Measurements from ENCODE around the gene RTTN. TPM values are rescaled to one million over a fixed set of nuclear protein-coding genes. Genes with fewer than 3 reads are reported as not detected.
"Not testable (repeated sequence)": the region's sequence is repeated elsewhere in the genome, so short reads cannot be mapped to it uniquely, and the experiment has no call there.

Gene RTTN
- total RNA-seq, 2 experiments from 2014 or later, result 24.2 to 28.6 TPM

DNA sequence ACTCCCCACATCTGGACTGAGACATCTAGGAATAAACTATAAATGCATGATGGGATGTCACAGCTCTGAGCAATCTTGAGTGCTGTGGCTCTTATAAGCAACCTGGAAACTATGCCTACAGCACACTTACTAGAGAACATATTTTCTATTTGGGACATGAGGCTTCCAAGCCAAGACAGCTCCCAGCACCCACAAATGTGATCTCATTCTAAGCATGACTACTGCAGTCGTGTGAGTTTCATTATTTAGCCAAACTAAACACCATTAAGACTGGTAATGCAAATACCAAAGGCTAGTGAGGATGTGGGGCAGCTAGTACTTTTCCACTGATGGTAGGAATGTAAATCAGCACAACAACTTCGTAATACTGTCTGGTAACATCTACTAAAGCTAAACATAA, 72.5 kb downstream of the RTTN start:
- peaks cover 24% of the 10 kb centered on the region for H3K36me3 Mint-ChIP-seq (ENCODE audit: low read depth)
- CTCF ChIA-PET, result interaction anchor here (1.3 kb wide), 1 partner anchor 10 kb away, joined by 3 read pairs; no protein-coding TSS in a partner anchor
- H3K27ac Mint-ChIP-seq, result no peak overlapping the region
- no peaks in the 10 kb centered on the region for H3K9me3 Mint-ChIP-seq
- no peaks in the 10 kb centered on the region for H3K27me3 Mint-ChIP-seq
- peaks cover 2% of the 10 kb centered on the region for H3K4me1 Mint-ChIP-seq
- no peak overlapping the region for H3K4me3 Mint-ChIP-seq
- POLR2A ChIA-PET, result no interaction called here
- no peak for DNase-seq

GRCh38 chr18:70128271-70128670, 77.2 kb downstream of the RTTN start:
- Mint-ChIP-seq H3K4me3 (no peak overlapping the region), H3K4me1 (peaks cover 2% of the 10 kb centered on the region), H3K36me3 (ENCODE audit: low read depth) (peaks cover 27% of the 10 kb centered on the region), H3K27me3 (no peaks in the 10 kb centered on the region), H3K9me3 (no peaks in the 10 kb centered on the region), H3K27ac (no peak overlapping the region)
- DNase-seq, result no peak
- ChIA-PET POLR2A (no interaction called here), CTCF (no interaction called here)

DNA sequence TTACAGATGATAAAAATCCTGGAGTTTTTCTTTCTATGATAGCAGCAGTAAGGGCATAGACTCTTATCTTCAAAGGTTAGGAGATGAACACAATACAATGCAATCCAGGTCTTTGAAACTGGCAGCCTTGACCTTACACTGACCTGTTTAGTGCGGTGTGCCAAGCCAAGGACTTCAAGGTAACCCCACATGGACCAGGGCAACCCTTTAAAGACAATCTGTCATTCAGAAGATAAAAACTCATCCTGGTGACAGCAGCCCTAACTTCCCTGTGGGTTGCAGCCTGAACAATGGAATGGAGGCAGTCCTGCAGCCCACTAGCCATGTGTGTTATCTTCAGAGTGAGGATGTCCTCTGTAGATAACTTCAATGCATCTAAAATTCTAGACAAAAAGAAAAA, 78.1 kb downstream of the RTTN start:
- POLR2A ChIA-PET, result no interaction called here
- H3K27me3 Mint-ChIP-seq, result no peaks in the 10 kb centered on the region
- peaks cover 24% of the 10 kb centered on the region for H3K36me3 Mint-ChIP-seq (ENCODE audit: low read depth)
- H3K4me3 Mint-ChIP-seq, result no peak overlapping the region
- H3K9me3 Mint-ChIP-seq, result no peaks in the 10 kb centered on the region
- no peak overlapping the region for H3K27ac Mint-ChIP-seq
- H3K4me1 Mint-ChIP-seq, result peaks cover 2% of the 10 kb centered on the region
- CTCF ChIA-PET, result no interaction called here
- DNase-seq, result no peak

DNA sequence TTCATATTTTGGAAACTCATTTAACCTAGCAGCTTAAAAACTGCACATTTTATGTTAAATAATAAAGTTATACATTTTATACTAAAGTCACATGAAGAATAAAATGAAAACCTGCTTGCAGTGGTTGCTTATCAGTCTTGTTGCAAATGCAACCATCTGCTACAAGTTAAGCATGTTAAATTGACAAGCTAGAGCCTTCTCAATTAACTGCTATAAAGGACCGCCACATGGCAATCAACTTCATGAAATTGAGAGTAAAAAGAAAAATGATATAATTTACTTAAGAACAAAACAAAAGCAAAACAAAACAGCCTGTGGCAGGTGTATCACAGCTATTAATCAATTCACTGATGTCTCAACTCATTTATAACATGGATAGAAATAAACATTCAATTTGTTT, 78.7 kb downstream of the RTTN start:
- POLR2A ChIA-PET, result no interaction called here
- no peaks in the 10 kb centered on the region for H3K9me3 Mint-ChIP-seq
- H3K4me1 Mint-ChIP-seq, result peaks cover 2% of the 10 kb centered on the region
- H3K27me3 Mint-ChIP-seq, result no peaks in the 10 kb centered on the region
- peaks cover 26% of the 10 kb centered on the region for H3K36me3 Mint-ChIP-seq (ENCODE audit: low read depth)
- CTCF ChIA-PET, result no interaction called here
- no peak overlapping the region for H3K4me3 Mint-ChIP-seq
- DNase-seq, result no peak
- H3K27ac Mint-ChIP-seq, result no peak overlapping the region

GRCh38 chr18:70124139-70124538, 81.3 kb downstream of the RTTN start:
- H3K9me3 Mint-ChIP-seq, result no peaks in the 10 kb centered on the region
- POLR2A ChIA-PET, result no interaction called here
- no peaks in the 10 kb centered on the region for H3K27me3 Mint-ChIP-seq
- H3K4me1 Mint-ChIP-seq, result no peaks in the 10 kb centered on the region
- peaks cover 27% of the 10 kb centered on the region for H3K36me3 Mint-ChIP-seq (ENCODE audit: low read depth)
- H3K4me3 Mint-ChIP-seq, result no peak overlapping the region
- CTCF ChIA-PET, result interaction anchor here (0.8 to 1.0 kb wide), 2 partner anchors 8 to 12 kb away, joined by 3 read pairs; no protein-coding TSS in a partner anchor
- H3K27ac Mint-ChIP-seq, result no peak overlapping the region
- DNase-seq, result no peak

DNA sequence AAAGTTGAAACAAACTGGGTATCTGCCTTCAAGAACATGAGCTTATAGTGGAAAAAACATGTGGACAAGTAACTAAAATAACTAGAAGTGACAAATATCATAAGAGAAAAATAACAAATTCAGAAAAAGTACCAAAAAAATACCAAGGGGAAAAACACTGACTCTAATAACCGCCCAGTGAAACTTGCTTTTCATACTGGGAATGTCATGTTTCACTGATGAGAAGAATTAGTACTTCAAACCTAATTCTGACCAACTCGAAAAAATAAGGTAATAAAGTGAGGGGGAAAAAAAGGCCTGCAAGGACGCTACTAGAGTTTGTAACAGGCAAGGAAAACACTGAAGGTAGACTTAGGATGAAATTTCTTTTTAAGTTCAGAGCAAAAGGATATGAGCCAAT, 83.6 kb downstream of the RTTN start:
- CTCF ChIA-PET, result no interaction called here
- Mint-ChIP-seq H3K27ac (no peak overlapping the region), H3K27me3 (no peaks in the 10 kb centered on the region), H3K4me3 (no peak overlapping the region), H3K4me1 (no peaks in the 10 kb centered on the region), H3K36me3 (ENCODE audit: low read depth) (peaks cover 32% of the 10 kb centered on the region), H3K9me3 (no peaks in the 10 kb centered on the region)
- POLR2A ChIA-PET, result no interaction called here
- DNase-seq, result no peak

DNA sequence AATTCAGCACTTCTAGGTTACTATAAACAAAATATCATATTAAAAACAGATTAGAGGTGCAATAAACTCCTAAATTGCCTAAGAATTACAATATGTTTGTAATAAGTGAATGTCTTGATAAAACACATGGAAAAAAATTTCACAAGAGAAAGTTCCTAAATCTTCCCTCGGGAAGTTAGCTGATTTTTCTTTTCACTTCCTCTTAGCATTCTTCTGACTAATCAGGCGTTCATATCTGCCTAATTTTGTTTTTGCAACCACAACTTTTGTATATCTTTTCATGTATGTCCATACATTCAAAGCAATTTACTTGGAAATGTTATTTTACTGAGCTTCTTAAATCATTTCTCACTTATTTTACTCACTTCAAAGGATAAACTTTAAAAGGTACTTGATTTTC, 88.5 kb downstream of the RTTN start:
- ChIA-PET POLR2A (no interaction called here), CTCF (interaction anchor here (1.1 kb wide), 1 partner anchor 326 kb away, joined by 3 read pairs; no protein-coding TSS in a partner anchor)
- H3K27me3 Mint-ChIP-seq, result no peaks in the 10 kb centered on the region
- DNase-seq, result no peak
- no peak overlapping the region for H3K4me3 Mint-ChIP-seq
- peaks cover 32% of the 10 kb centered on the region for H3K36me3 Mint-ChIP-seq (ENCODE audit: low read depth)
- no peaks in the 10 kb centered on the region for H3K9me3 Mint-ChIP-seq
- no peaks in the 10 kb centered on the region for H3K4me1 Mint-ChIP-seq
- no peak overlapping the region for H3K27ac Mint-ChIP-seq

DNA sequence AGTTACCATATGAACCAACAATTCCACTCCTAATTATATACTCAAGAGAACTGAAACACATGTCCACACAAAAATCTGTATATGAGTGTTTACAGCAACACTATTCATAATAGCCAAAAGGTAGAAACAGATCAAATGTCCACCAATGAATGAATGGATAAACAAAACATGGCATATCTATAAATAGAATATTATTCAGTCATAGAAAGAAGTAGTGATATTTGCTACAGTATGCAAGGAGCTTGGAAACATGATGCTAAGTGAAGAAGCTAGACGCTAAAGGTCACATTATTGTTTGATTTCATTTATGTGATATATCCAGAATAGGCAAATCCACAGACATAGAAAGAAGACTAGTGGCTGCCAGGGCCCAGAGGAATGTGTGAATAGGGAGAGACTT, 92.0 kb downstream of the RTTN start:
- Mint-ChIP-seq H3K4me1 (no peaks in the 10 kb centered on the region), H3K27me3 (no peaks in the 10 kb centered on the region), H3K4me3 (no peak overlapping the region), H3K36me3 (ENCODE audit: low read depth) (peaks cover 25% of the 10 kb centered on the region), H3K9me3 (no peaks in the 10 kb centered on the region), H3K27ac (no peak overlapping the region)
- ChIA-PET CTCF (no interaction called here), POLR2A (no interaction called here)
- DNase-seq, result no peak

GRCh38 chr18:70110678-70111077, 94.8 kb downstream of the RTTN start:
- DNase-seq, result no peak
- Mint-ChIP-seq H3K9me3 (no peaks in the 10 kb centered on the region), H3K36me3 (ENCODE audit: low read depth) (peaks cover 32% of the 10 kb centered on the region), H3K27me3 (no peaks in the 10 kb centered on the region), H3K4me1 (no peaks in the 10 kb centered on the region), H3K4me3 (no peak overlapping the region), H3K27ac (no peak overlapping the region)
- ChIA-PET POLR2A (no interaction called here), CTCF (no interaction called here)

GRCh38 chr18:70107091-70107490, 98.4 kb downstream of the RTTN start:
- H3K27me3 Mint-ChIP-seq, result no peaks in the 10 kb centered on the region
- peaks cover 57% of the 10 kb centered on the region for H3K36me3 Mint-ChIP-seq (ENCODE audit: low read depth)
- no peaks in the 10 kb centered on the region for H3K4me1 Mint-ChIP-seq
- H3K27ac Mint-ChIP-seq, result no peak overlapping the region
- no peak for DNase-seq
- peaks cover 4% of the 10 kb centered on the region for H3K9me3 Mint-ChIP-seq
- ChIA-PET CTCF (no interaction called here), POLR2A (no interaction called here)
- no peak overlapping the region for H3K4me3 Mint-ChIP-seq

DNA sequence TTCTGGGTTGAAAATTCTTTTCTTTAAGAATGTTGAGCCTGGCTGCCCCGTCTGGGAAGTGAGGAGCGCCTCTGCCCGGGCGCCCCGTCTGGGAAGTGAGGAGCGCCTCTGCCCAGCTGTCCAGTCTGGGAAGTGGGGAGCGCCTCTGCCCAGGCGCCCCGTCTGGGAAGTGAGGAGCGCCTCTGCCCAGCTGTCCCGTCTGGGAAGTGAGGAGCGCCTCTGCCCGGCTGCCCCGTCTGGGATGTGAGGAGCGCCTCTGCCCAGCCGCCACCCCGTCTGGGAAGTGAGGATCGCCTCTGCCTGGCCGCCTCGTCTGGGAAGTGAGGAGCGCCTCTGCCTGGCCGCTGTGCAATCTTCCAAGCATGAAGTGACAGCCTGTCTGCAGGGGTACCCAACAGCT, 102.6 kb downstream of the RTTN start:
- Mint-ChIP-seq H3K36me3 (ENCODE audit: low read depth) (peaks cover 62% of the 10 kb centered on the region), H3K9me3 (peaks cover 15% of the 10 kb centered on the region)
- H3K4me3 Mint-ChIP-seq, H3K27me3 Mint-ChIP-seq, POLR2A ChIA-PET, DNase-seq, H3K27ac Mint-ChIP-seq, CTCF ChIA-PET, H3K4me1 Mint-ChIP-seq: not testable (repeated sequence)

- Mint-ChIP-seq H3K27me3 (no peaks in the 10 kb centered on the region), H3K9me3 (peaks cover 2% of the 10 kb centered on the region), H3K36me3 (ENCODE audit: low read depth) (peaks cover 12% of the 10 kb centered on the region), H3K4me1 (no peaks in the 10 kb centered on the region), H3K4me3 (no peak overlapping the region), H3K27ac (no peak overlapping the region)
- ChIA-PET CTCF (no interaction called here), POLR2A (no interaction called here)
- DNase-seq, result no peak
Measured at GRCh38 chr18:70089858-70090257, 115.6 kb downstream of the RTTN start.

DNA sequence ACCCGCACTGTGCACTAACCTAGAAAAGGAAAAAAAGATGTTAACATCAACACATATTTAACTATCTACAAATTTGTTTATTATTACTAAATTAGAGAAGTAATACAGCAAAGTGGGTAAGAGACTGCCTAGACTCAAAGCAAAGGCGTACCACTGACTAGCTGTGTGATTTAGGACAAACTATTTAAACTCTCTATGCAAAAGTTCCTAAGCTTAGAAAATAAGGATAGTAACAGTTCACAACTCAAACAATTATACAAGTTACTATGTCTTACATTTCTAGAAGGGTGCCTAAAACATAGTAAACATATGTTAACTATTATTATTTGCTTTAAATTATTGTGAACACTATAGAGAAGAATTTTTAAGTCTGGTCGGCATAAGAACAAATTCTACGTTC, 119.4 kb downstream of the RTTN start:
- Mint-ChIP-seq H3K27me3 (no peaks in the 10 kb centered on the region), H3K4me1 (no peaks in the 10 kb centered on the region), H3K9me3 (no peaks in the 10 kb centered on the region), H3K27ac (no peak overlapping the region), H3K4me3 (no peak overlapping the region), H3K36me3 (ENCODE audit: low read depth) (peaks cover 9% of the 10 kb centered on the region)
- no peak for DNase-seq
- ChIA-PET CTCF (no interaction called here), POLR2A (no interaction called here)

DNA sequence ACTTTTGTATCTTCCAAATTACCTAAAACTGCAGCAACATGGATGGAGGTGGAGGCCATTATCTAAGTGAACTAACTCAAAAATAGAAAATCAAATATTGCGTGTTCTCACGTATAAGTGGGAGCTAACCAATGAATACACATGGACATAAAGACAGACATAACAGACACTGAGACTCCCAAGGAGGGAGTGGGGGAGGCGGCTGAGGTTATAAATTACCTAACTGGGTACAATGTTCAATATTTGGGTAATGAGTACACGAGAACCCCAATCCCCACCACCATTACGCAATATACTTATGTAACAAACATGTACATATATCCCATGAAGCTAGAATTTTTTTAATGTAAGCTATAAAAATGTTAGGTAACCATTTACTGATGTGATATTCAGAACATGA, 119.8 kb downstream of the RTTN start:
- Mint-ChIP-seq H3K36me3 (ENCODE audit: low read depth) (peaks cover 7% of the 10 kb centered on the region), H3K9me3 (no peaks in the 10 kb centered on the region), H3K4me3 (no peak overlapping the region), H3K27ac (no peak overlapping the region), H3K27me3 (no peaks in the 10 kb centered on the region), H3K4me1 (no peaks in the 10 kb centered on the region)
- DNase-seq, result no peak
- ChIA-PET CTCF (no interaction called here), POLR2A (no interaction called here)

DNA sequence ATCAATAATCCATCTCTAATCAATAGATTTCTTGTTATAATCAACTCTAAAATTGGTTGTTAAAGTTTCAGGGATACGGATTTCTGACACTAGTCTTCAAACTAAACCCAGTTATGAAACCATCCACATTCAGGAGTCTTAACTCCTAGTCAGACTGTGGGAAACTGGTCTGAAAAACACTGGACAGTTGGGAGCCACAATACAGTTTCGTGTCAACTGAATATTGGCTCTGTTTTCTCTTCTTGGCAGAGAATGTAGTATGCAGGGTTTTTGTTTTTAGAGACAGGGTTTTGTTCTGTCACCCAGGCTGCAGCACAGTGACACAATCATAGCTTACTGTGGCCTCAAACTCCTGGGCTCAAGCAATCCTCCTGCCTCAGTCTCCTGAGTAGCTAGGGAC, 123.1 kb downstream of the RTTN start:
- no peaks in the 10 kb centered on the region for H3K27me3 Mint-ChIP-seq
- POLR2A ChIA-PET, result no interaction called here
- CTCF ChIA-PET, result no interaction called here
- peaks cover 14% of the 10 kb centered on the region for H3K36me3 Mint-ChIP-seq (ENCODE audit: low read depth)
- no peak for DNase-seq
- no peak overlapping the region for H3K27ac Mint-ChIP-seq
- H3K9me3 Mint-ChIP-seq, result no peaks in the 10 kb centered on the region
- H3K4me1 Mint-ChIP-seq, result no peaks in the 10 kb centered on the region
- no peak overlapping the region for H3K4me3 Mint-ChIP-seq
